GM18951 (cell line): ENCODE measurements around the gene ACOT11.

ENCODE experiments used
- POLR2A ChIP-seq: IDR thresholded peaks from 4 replicates; pipeline ENCODE4 v1.6.1; 2011; ENCODE audit warnings: mild to moderate bottlenecking; ENCODE audit not compliant: insufficient read length, insufficient read depth; ENCODE audit errors: extremely low read depth
- in situ Hi-C: fragments of 300-500 bp; cut with MboI; formaldehyde crosslinking; loops from one replicate; pipeline ENCODE4 v1.12.0; 2022; ENCODE audit warnings: low sequenced_read_pairs, mixed read lengths, inconsistent platforms; ENCODE audit not compliant: unreplicated experiment

Gene ACOT11

DNA sequence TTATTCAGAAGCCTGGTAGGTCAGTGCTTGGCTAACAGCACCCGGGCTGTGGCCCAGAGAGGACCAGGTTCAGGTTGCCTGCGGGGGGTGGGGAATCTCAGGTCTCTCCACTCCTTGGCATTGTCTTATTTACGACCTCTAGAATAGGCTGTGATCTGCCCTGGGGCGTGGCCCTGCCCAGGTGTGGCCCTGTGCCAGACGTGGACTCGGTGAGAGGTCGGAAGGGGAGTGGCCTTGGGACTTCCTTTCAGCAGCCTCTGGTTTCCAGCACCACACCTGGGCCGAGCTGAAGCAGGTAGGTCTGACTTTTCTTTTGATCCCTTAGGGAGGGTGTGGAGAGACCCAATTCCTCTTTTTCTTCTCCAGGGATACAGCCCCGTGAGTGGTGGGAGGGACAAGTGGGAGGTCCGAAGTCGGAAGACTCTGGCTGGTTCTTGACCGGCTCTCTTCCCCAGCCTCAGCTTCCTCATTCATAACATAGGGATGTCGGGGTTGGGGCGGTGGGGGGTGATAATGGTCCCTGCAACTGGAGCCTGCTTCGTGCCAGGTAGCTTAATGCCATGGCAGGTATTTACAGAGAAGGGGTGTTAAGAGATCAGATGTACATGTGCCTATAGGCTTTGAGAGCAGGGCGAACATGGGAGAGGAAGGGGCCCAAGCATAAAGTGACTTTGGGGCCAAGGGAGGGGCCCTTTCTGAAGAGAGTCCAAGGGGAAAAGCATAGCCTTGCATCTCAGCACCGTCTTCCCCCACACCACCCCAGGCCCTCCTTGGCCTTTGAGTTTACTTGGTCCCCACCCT is 16.5 kb downstream of the ACOT11 start:
- in situ Hi-C loops, result no loop called here
- no peak for TF ChIP-seq POLR2A

GRCh38 chr1:54565113-54565501 is 17.1 kb downstream of the ACOT11 start:
- TF ChIP-seq POLR2A, result no peak
- in situ Hi-C loops, result no loop called here

- in situ Hi-C loops, result no loop called here
- TF ChIP-seq POLR2A, result no peak
These were observed 18.6 kb downstream of the ACOT11 start for GRCh38 chr1:54566438-54567141.

DNA sequence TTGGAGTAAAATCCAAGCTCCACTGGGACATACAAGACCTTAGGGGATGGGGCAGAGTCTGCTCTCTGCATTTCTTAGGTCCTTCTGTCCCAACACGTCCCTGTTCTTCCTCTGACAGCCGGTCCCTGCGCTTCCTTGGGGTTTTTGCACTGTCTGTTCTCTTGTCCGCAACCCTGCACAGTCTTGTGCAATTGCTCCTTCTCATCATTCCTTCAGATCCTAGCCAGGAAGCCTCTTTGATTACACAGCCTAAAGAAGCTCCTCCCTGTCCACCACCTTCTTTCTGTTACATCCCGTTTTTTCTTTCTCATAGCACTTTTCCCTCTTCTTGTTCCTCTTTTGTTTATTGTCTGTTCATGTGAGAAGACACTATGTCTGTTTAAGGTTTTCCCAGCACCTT is 19.9 kb downstream of the ACOT11 start:
- in situ Hi-C loops, result no loop called here
- no peak for TF ChIP-seq POLR2A

GRCh38 chr1:54569339-54569738 is 21.3 kb downstream of the ACOT11 start:
- in situ Hi-C loops, result no loop called here
- no peak for TF ChIP-seq POLR2A

DNA sequence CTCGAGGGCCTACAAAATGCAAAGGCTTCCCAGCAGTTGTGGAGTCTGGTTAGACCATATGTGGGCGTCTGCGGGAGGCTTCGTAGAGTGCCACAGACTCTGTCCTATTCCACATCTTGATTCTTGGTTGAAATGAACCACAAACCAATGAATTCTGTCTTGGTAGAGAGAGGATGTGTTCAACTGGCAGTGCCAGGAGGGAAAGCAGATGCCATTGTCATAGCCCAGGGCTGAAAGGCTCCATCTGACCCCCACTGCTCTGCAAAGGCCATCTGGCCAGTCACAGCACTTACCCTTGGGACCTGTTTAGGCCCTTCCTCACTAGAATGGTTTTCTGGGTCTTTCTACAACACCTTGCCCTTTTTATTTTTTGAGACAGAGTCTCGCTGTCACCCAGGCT is 22.1 kb downstream of the ACOT11 start:
- no peak for TF ChIP-seq POLR2A
- in situ Hi-C loops, result no loop called here

- TF ChIP-seq POLR2A, result no peak
- in situ Hi-C loops, result no loop called here
These were observed 23.3 kb downstream of the ACOT11 start for GRCh38 chr1:54571326-54571725.

DNA sequence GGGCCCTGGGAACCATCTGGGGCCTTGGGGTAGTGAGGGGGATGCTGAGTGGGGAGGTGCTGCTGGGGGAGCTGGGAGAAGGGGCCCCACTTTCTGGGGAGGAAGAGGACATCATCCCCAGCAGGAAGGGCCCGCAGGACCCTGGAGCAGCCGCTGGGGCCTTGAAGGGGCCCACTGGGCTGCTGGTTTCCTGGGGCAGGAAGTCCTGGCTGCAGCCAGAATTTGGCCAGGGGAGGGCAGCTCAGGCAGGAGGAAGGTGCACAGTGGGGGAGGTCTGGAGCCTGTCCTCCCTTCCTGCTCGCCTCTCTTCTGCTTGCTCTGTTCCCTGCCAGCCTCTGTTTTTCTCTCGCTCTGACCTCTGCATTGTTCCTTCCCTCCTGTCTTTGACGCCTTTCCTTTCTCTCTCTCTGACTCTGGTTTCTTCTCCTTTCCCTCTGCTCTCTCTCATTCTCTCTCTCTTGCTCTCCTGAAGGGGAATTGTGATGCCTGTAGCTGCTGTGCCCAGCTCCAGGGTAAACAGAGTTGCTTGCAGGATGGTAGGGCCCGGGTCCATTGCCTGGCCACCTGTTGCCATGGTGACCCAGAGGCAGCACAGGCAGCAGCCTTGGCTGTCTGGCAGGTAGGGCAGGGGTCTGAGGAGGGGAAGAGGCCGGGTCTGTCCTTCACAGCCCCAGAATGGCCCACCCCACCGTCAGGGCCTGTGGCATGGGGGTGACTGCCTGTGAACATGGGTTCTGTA is 23.9 kb downstream of the ACOT11 start:
- in situ Hi-C loops, result no loop called here

DNA sequence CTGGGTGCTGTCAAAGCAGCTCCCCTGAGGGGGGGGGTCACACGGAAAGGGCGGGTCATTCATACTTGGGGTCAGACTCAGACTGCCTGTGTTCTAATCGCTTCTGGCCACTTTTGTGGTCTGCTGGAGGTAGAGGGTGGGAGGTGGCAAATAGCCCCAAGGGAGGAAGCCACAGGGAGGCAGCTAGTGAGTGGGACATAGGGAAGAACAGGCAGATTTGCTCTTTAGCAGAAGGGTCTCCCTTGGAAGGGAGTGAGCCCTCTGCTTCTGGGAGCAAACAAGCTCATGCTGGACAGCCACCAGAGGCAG is 24.5 kb downstream of the ACOT11 start:
- in situ Hi-C loops, result no loop called here
- no peak for TF ChIP-seq POLR2A

More for the DNA sequence above, 23.9 kb downstream of the ACOT11 start:
- TF ChIP-seq POLR2A, result no peak

DNA sequence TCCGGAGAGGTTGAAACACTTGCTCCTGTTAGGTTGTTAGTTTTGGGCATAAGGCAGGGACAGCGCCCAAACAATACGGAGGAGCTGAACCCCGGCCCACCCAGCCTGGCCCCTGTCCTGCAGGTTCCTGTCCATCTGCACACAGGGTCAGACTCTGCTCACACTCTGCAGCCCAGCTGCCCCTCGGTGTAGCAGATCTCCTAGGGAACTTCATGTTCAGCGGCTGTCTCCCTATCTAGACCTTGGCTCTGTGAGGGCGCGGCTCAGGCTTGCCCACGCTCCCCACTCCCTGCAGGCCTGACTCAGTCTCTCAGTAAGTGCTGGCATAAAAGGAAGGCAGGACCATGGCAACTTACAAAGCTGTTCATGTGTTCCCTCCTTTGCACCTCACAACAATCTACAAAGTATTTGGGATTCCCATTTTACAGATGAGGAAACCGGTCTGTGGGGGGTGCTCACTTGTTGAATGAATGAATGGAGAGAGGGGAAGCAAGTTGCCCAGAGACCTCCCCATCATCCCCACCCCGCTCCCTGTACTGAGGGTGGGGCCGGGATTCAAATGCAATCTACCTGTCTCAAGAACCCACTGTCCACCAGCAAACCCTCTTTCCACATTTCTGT is 26.2 kb downstream of the ACOT11 start:
- in situ Hi-C loops, result no loop called here
- no peak for TF ChIP-seq POLR2A

GRCh38 chr1:54575161-54575560 is 27.1 kb downstream of the ACOT11 start:
- in situ Hi-C loops, result no loop called here
- no peak for TF ChIP-seq POLR2A

GRCh38 chr1:54575605-54576290 is 27.7 kb downstream of the ACOT11 start:
- in situ Hi-C loops, result no loop called here
- TF ChIP-seq POLR2A, result no peak

DNA sequence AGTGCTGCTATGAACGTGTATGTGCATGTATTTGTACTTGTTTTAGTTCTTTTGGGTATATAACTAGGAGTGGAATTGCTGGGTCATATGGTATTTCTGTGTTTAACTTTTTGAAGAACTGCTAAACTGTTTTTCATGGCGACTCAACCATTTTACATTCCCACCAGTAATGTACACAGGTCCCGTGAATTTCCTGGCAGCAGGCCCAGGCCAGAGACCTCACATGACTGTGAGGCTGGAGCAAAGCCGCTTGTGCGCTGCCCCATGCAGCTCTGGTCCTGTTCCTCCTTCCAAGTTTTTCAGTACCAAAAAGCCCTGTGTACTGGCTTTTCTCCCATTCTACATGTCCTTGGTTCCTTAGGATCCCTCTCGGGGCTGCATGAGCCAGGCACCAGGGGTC is 29.6 kb downstream of the ACOT11 start:
- in situ Hi-C loops, result no loop called here
- TF ChIP-seq POLR2A, result no peak
